ENCODE measurements around the gene OLFML1. TPM values are rescaled to one million over a fixed set of nuclear protein-coding genes. Genes with fewer than 3 reads are reported as not detected.
A peak's percentile ranks its signal among the peaks of the same experiment; 100 is the strongest.

The OLFML1 gene
- total RNA-seq, 1 experiment from 2014 or later: not detected

DNA sequence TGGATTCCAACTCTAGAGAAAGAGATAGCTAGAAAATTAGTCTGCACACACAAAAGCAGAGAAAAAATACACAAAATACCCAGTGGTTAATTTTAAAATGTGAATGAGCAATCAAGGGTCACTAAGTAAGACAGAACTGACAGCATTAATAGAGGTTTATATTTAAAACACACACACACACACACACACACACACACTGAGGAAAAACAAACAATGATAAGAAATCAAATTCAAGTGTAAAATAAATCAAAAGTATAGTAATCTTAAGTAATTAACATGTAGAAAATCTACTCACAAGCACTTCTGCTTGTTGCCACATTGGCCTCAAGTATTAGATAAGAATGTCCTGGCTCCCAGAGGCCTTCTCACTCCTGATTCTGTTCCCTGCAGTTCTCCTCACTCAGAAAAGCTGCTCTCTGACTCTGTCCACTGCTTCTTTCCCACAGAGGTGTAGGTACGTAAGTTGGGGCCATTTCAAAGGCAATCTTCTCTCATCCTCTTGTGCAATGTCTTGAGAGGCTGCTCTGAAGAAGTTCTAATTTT, 33.3 kb upstream of the OLFML1 start:
- CTCF ChIA-PET: no interaction called here
- H3K79me2 ChIP-seq (ENCODE audit: low read length): no peaks in the 10 kb centered on the region
- no peaks in the 10 kb centered on the region for H3F3A ChIP-seq (ENCODE audit: low read length, unreplicated experiment)
- H4K20me1 ChIP-seq (ENCODE audit: low read length): no peaks in the 10 kb centered on the region
- no peak for ATAC-seq
- H3K36me3 ChIP-seq (ENCODE audit: low read depth, low read length): no peaks in the 10 kb centered on the region
- no peaks in the 10 kb centered on the region for H3K27me3 ChIP-seq (ENCODE audit: low read length)
- no peaks in the 10 kb centered on the region for H3K9me2 ChIP-seq (replicated peaks; ENCODE audit: low read length)
- DNase-seq: no peak
- intact Hi-C loops (cut with micrococcal nuclease): no loop called here
- H2AFZ ChIP-seq (ENCODE audit: low read length): no peak overlapping the region
- no peaks in the 10 kb centered on the region for H3K9me3 ChIP-seq (ENCODE audit: low read length)
- no peak overlapping the region for H3K27ac ChIP-seq (ENCODE audit: low read length)
- no peaks in the 10 kb centered on the region for H3K4me1 ChIP-seq (ENCODE audit: insufficient read depth, low read length)
- no TSS peak for BruUV-seq (replicated peaks)
- H3K4me3 ChIP-seq (ENCODE audit: low read length): no peak overlapping the region
- TF ChIP-seq CTCF (conservative IDR thresholded peaks at IDR 0.05; ENCODE audit: low read depth, low read length) (no peak), EZH2 (IDR thresholded peaks at IDR 0.05; ENCODE audit: low read length, unreplicated experiment) (no peak), EZH2phosphoT487 (IDR thresholded peaks at IDR 0.05; ENCODE audit: borderline replicate concordance, low read length) (no peak)
- POLR2A ChIA-PET (ENCODE audit: unreplicated experiment): no interaction called here
- no peak overlapping the region for H3K4me2 ChIP-seq (ENCODE audit: low read length)
- H3K9ac ChIP-seq (ENCODE audit: low read length): no peak overlapping the region

GRCh38 chr11:7454854-7455253, 30.5 kb upstream of the OLFML1 start:
- ChIA-PET POLR2A (ENCODE audit: unreplicated experiment) (no interaction called here), CTCF (no interaction called here)
- Histone ChIP-seq H4K20me1 (ENCODE audit: low read length) (no peaks in the 10 kb centered on the region), H3K4me3 (ENCODE audit: low read length) (no peak overlapping the region), H3K4me1 (ENCODE audit: insufficient read depth, low read length) (0 out of 2 replicates have a peak, but pooled peaks cover 3% of the 10 kb centered on the region), H3K9me2 (replicated peaks; ENCODE audit: low read length) (no peaks in the 10 kb centered on the region), H3K27me3 (ENCODE audit: low read length) (no peaks in the 10 kb centered on the region), H3K4me2 (ENCODE audit: low read length) (no peak overlapping the region), H2AFZ (ENCODE audit: low read length) (no peak overlapping the region), H3K36me3 (ENCODE audit: low read depth, low read length) (no peaks in the 10 kb centered on the region), H3K79me2 (ENCODE audit: low read length) (no peaks in the 10 kb centered on the region), H3K9me3 (ENCODE audit: low read length) (no peaks in the 10 kb centered on the region), H3K9ac (ENCODE audit: low read length) (no peak overlapping the region), H3F3A (ENCODE audit: low read length, unreplicated experiment) (no peaks in the 10 kb centered on the region), H3K27ac (ENCODE audit: low read length) (no peak overlapping the region)
- ATAC-seq: no peak
- DNase-seq: no peak
- no peak for TF ChIP-seq EZH2 (IDR thresholded peaks at IDR 0.05; ENCODE audit: low read length, unreplicated experiment)
- TF ChIP-seq CTCF (conservative IDR thresholded peaks at IDR 0.05; ENCODE audit: low read depth, low read length): no peak
- no TSS peak for BruUV-seq (replicated peaks)
- intact Hi-C loops (cut with micrococcal nuclease): no loop called here

GRCh38 chr11:7457211-7457610, 28.1 kb upstream of the OLFML1 start:
- no peaks in the 10 kb centered on the region for H3K79me2 ChIP-seq (ENCODE audit: low read length)
- no peak overlapping the region for H3K27ac ChIP-seq (ENCODE audit: low read length)
- no peaks in the 10 kb centered on the region for H4K20me1 ChIP-seq (ENCODE audit: low read length)
- no peak for TF ChIP-seq EZH2phosphoT487 (IDR thresholded peaks at IDR 0.05; ENCODE audit: borderline replicate concordance, low read length)
- no peak for TF ChIP-seq CTCF (conservative IDR thresholded peaks at IDR 0.05; ENCODE audit: low read depth, low read length)
- TF ChIP-seq EZH2 (IDR thresholded peaks at IDR 0.05; ENCODE audit: low read length, unreplicated experiment): no peak
- H3K36me3 ChIP-seq (ENCODE audit: low read depth, low read length): no peaks in the 10 kb centered on the region
- H3K9me3 ChIP-seq (ENCODE audit: low read length): no peaks in the 10 kb centered on the region
- DNase-seq (peak; percentile 59), ATAC-seq (peak; percentile 81)
- POLR2A ChIA-PET (ENCODE audit: unreplicated experiment): no interaction called here
- CTCF ChIA-PET: no interaction called here
- H3K4me3 ChIP-seq (ENCODE audit: low read length): no peak overlapping the region
- H3F3A ChIP-seq (ENCODE audit: low read length, unreplicated experiment): no peaks in the 10 kb centered on the region
- H2AFZ ChIP-seq (ENCODE audit: low read length): no peak overlapping the region
- no peaks in the 10 kb centered on the region for H3K9me2 ChIP-seq (replicated peaks; ENCODE audit: low read length)
- BruUV-seq (replicated peaks): no TSS peak
- intact Hi-C loops (cut with micrococcal nuclease): no loop called here
- no peak overlapping the region for H3K4me2 ChIP-seq (ENCODE audit: low read length)
- no peaks in the 10 kb centered on the region for H3K27me3 ChIP-seq (ENCODE audit: low read length)
- H3K9ac ChIP-seq (ENCODE audit: low read length): no peak overlapping the region
- H3K4me1 ChIP-seq (ENCODE audit: insufficient read depth, low read length): 0 out of 2 replicates have a peak, but pooled peaks cover 3% of the 10 kb centered on the region
